H1 (cell line): ENCODE measurements around the gene APOL2. TPM values are rescaled to one million over a fixed set of nuclear protein-coding genes. Genes with fewer than 3 reads are reported as not detected.

ENCODE experiments used
- CTCF ChIA-PET: fragments of 300-600 bp; sonication (Branson Sonifier 250); formaldehyde crosslinking; loops from one replicate; lab custom pipeline; 2021; ENCODE audit not compliant: partially characterized antibody; lab: Charles Lee
- POLR2A ChIA-PET: fragments of 300-600 bp; sonication (Branson Sonifier 250); formaldehyde crosslinking; loops from one replicate; lab custom pipeline; 2021; ENCODE audit warnings: inconsistent platforms; ENCODE audit not compliant: partially characterized antibody; lab: Charles Lee
- DNase-seq, 2 experiments: peaks; one replicate each; pipeline versions ENCODE4 v3.0.0 to v3.0.0-alpha.2; 2010 to 2022; ENCODE audit warnings: low spot score in 2 of 2, low read depth in 1 of 2, mixed read lengths in 1 of 2
- FAIRE-seq: peaks from 2 replicates; lab custom pipeline; 2011; peaks lifted over from hg19 to GRCh38; lab: Jason Lieb, UNC
- H2AFZ ChIP-seq: 2 replicates; pipeline ENCODE4 v1.8.1; 2012; ENCODE audit warnings: low read length, inconsistent platforms
- H2AK5ac ChIP-seq: 2 replicates; pipeline ENCODE4 v1.6.1; 2013; ENCODE audit warnings: low read depth, low read length
- H2BK120ac ChIP-seq: replicated peaks from 2 replicates; pipeline ENCODE3; 2013; ENCODE audit warnings: low read depth, low read length, inconsistent platforms
- H2BK12ac ChIP-seq: 2 replicates; pipeline ENCODE4 v1.6.1; 2013; ENCODE audit warnings: low read depth, low read length
- H2BK15ac ChIP-seq: 2 replicates; pipeline ENCODE4 v1.6.1; 2013; ENCODE audit warnings: low read length
- H2BK20ac ChIP-seq: 2 replicates; pipeline ENCODE4 v1.6.1; 2013; ENCODE audit warnings: low read length
- H2BK5ac ChIP-seq: 2 replicates; pipeline ENCODE4 v1.6.1; 2013; ENCODE audit warnings: low read depth, low read length
- H3K14ac ChIP-seq: 2 replicates; pipeline ENCODE4 v1.6.1; 2013; ENCODE audit warnings: inconsistent platforms; ENCODE audit not compliant: insufficient read length
- H3K18ac ChIP-seq: 2 replicates; pipeline ENCODE4 v1.6.1; 2013; ENCODE audit warnings: low read length; ENCODE audit errors: extremely low read depth
- H3K23ac ChIP-seq: 2 replicates; pipeline ENCODE4 v1.6.1; 2013; ENCODE audit warnings: inconsistent platforms; ENCODE audit not compliant: insufficient read length
- H3K23me2 ChIP-seq: 2 replicates; pipeline ENCODE4 v1.6.1; 2013; ENCODE audit warnings: low read depth, low read length
- H3K27ac ChIP-seq: 2 replicates; pipeline ENCODE4 v1.6.1; 2011; ENCODE audit warnings: low read depth, low read length, inconsistent platforms
- H3K27me3 ChIP-seq, 4 experiments: replicated peaks in 1 of 4; 1 replicate in 1 of 4; 2 replicates in 3 of 4; pipeline versions ENCODE4 v1.6.1 to v1.8.1; 2011 to 2013; ENCODE audit warnings: low read length in 3 of 4, mild to moderate bottlenecking in 3 of 4, inconsistent platforms in 2 of 4, mixed read lengths in 2 of 4, moderate library complexity in 1 of 4; ENCODE audit not compliant: control insufficient read depth in 3 of 4, insufficient read depth in 3 of 4; ENCODE audit errors: extremely low read depth in 1 of 4
- H3K36me3 ChIP-seq, 4 experiments: 2 replicates each; pipeline versions ENCODE4 v1.6.1 to v1.8.1; 2011 to 2013; ENCODE audit warnings: mild to moderate bottlenecking in 4 of 4, low read length in 3 of 4, moderate library complexity in 2 of 4, control low read depth in 1 of 4, inconsistent platforms in 1 of 4; ENCODE audit not compliant: insufficient read depth in 4 of 4, control insufficient read depth in 2 of 4
- H3K4ac ChIP-seq: replicated peaks from 2 replicates; pipeline ENCODE3; 2013; ENCODE audit warnings: low read length, low read depth, mixed read lengths, inconsistent platforms; ENCODE audit not compliant: insufficient read length
- H3K4me1 ChIP-seq, 4 experiments: replicated peaks in 1 of 4; 1 replicate in 1 of 4; 2 replicates in 3 of 4; pipeline versions ENCODE4 v1.6.1 to v1.8.1; 2011 to 2013; ENCODE audit warnings: low read length in 3 of 4, inconsistent platforms in 2 of 4, mixed read lengths in 1 of 4; ENCODE audit not compliant: insufficient read depth in 4 of 4, control insufficient read depth in 3 of 4
- H3K4me2 ChIP-seq, 2 experiments: 2 replicates each; pipeline versions ENCODE4 v1.6.1 to v1.8.1; 2011 to 2013; ENCODE audit warnings: low read depth in 2 of 2, low read length in 2 of 2, control low read depth in 1 of 2, inconsistent platforms in 1 of 2, mild to moderate bottlenecking in 1 of 2; ENCODE audit not compliant: insufficient read depth in 1 of 2
- H3K4me3 ChIP-seq, 4 experiments: fragments of 200-600, 300-600 bp in 1 of 4; sonication (generic), shearing (Covaris generic), sonication (Bioruptor Twin) in 1 of 4; 2 replicates each; pipeline versions ENCODE4 v1.5.1 to v1.8.1; 2011 to 2016; ENCODE audit warnings: low read length in 4 of 4, low read depth in 3 of 4, control low read depth in 2 of 4, inconsistent platforms in 2 of 4, mild to moderate bottlenecking in 2 of 4, mixed read lengths in 1 of 4, moderate library complexity in 1 of 4; ENCODE audit not compliant: insufficient read depth in 2 of 4; ENCODE audit errors: extremely low read depth in 1 of 4
- H3K56ac ChIP-seq: replicated peaks from 2 replicates; pipeline ENCODE3; 2013; ENCODE audit warnings: low read depth, mild to moderate bottlenecking, mixed read lengths, low read length, inconsistent platforms; ENCODE audit not compliant: insufficient read length
- H3K79me1 ChIP-seq: 2 replicates; pipeline ENCODE4 v1.6.1; 2013; ENCODE audit warnings: low read depth, low read length, control low read depth
- H3K79me2 ChIP-seq, 2 experiments: 2 replicates each; pipeline versions ENCODE4 v1.6.1 to v1.8.1; 2012 to 2013; ENCODE audit warnings: low read length in 2 of 2, mild to moderate bottlenecking in 2 of 2, inconsistent platforms in 1 of 2; ENCODE audit not compliant: insufficient read depth in 2 of 2, control insufficient read depth in 1 of 2
- H3K9ac ChIP-seq, 4 experiments: replicated peaks in 1 of 4; 1 replicate in 1 of 4; 2 replicates in 3 of 4; pipeline versions ENCODE4 v1.6.1 to v1.8.1; 2011 to 2013; ENCODE audit warnings: low read depth in 3 of 4, low read length in 3 of 4, control low read depth in 2 of 4, mild to moderate bottlenecking in 2 of 4, moderate library complexity in 2 of 4, inconsistent platforms in 1 of 4; ENCODE audit errors: extremely low read depth in 1 of 4
- H3K9me3 ChIP-seq, 2 experiments: 2 replicates each; pipeline versions ENCODE4 v1.6.1 to v1.8.1; 2012 to 2013; ENCODE audit warnings: mild to moderate bottlenecking in 2 of 2, moderate library complexity in 2 of 2, control low read depth in 1 of 2, inconsistent platforms in 1 of 2, low read depth in 1 of 2, low read length in 1 of 2, mixed read lengths in 1 of 2; ENCODE audit not compliant: insufficient read depth in 2 of 2
- H4K20me1 ChIP-seq, 2 experiments: replicated peaks in 1 of 2; 2 replicates each; pipeline versions ENCODE3 to v1.8.1; 2011 to 2013; ENCODE audit warnings: inconsistent platforms in 2 of 2, low read length in 2 of 2, mild to moderate bottlenecking in 1 of 2; ENCODE audit not compliant: insufficient read depth in 2 of 2, control insufficient read depth in 1 of 2
- H4K5ac ChIP-seq: 2 replicates; pipeline ENCODE4 v1.6.1; 2013; ENCODE audit warnings: low read length, low read depth, mixed read lengths, inconsistent platforms; ENCODE audit not compliant: insufficient read length
- H4K8ac ChIP-seq: 2 replicates; pipeline ENCODE4 v1.8.0; 2013; ENCODE audit warnings: mild to moderate bottlenecking, moderate library complexity, low read length, inconsistent platforms; ENCODE audit not compliant: insufficient read depth; ENCODE audit errors: extremely low read depth
- H4K91ac ChIP-seq: replicated peaks from 2 replicates; pipeline ENCODE3; 2013; ENCODE audit warnings: low read length, mixed read lengths, inconsistent platforms; ENCODE audit not compliant: insufficient read length
- whole genome bisulfite sequencing, 2 experiments: shearing (Covaris generic) in 1 of 2; methylation state at CpG; one replicate each; pipeline versions ENCODE4 v1.1.6 to v1.1.7; 2013 to 2015; ENCODE audit warnings: low lambda C conversion rate in 2 of 2, mixed read lengths in 2 of 2, inconsistent platforms in 1 of 2, low coverage in 1 of 2, missing lambda C conversion rate in 1 of 2; ENCODE audit not compliant: insufficient replicate concordance in 2 of 2, insufficient coverage in 1 of 2, insufficient read length in 1 of 2; ENCODE audit errors: extremely low coverage in 1 of 2, missing lambda C conversion rate in 1 of 2; 5-methylcytosine and 5-hydroxymethylcytosine counted together
- polyA plus RNA-seq, 7 experiments: library from polyadenylated mRNA; depleted of rRNA in 3 of 7; stranded (reverse) in 5 of 7; unstranded in 2 of 7; fragments of >200 nt in 5 of 7; fragments of 200-250 nt in 2 of 7; gene quantifications; 1 replicate in 5 of 7; 2 replicates in 1 of 7; 4 replicates in 1 of 7; pipeline versions ENCODE4 v1.2.1 to v1.2.3, GENCODE V29; 2011 to 2013; ENCODE audit warnings: missing spikeins in 2 of 7, mixed read lengths in 2 of 7
- total RNA-seq: library from RNA; stranded (reverse); fragmentation: NEBNext Ultra II Directional; extraction: Animal tissue kit (Norgen Biotek cat#: 25700); gene quantifications from 2 replicates; pipeline ENCODE4 v1.2.1, GENCODE V29; 2021

Gene APOL2
- total and polyA plus RNA-seq, 2 of the 8 experiments (the other 6 are each of a cell fraction or from before 2014, with no cell fraction given) = 8.1 to 11.0 TPM

DNA sequence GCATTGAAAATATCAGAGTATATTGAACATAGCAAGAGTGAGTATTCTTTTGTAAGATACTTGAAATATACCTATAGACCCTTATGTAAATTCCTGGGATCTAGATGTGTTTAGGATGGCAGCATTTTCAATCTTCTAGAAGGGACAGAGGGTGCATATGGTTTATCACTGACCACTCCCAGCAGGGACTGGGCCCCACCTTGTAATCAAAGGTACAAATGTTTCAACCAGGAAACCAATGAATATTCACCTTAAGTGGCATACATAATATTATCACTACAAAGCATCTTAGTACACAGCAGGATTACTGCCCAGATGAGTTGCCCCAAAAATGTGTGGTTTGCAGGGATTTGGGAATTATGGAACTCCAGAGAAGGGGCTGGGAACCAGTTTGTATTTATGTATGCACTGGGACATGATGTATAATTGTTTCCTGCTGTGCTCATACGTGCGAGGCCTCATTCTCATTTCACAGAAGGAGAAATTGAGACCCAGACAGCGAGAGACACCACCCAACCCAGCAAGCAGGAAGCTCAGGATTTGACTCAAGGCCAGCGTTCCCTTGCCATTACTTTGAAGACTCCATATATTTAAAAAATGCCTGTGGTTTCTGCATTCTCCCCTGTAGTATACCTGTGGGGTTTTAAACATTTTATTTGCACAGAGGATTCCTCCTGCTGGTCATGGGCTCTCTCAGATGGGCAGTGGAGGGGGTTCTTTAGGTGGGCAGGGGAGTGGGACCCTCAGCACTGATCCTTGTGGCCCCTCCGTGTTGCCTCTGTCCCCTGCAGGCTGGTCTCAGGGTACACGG lies 42.9 kb downstream of the APOL2 start:
- peak overlapping the region; percentile 81; the same call in 1 of the 2 replicates for H2BK15ac ChIP-seq

More for the DNA sequence above, 42.9 kb downstream of the APOL2 start:
- Histone ChIP-seq H2AFZ (no peak overlapping the region), H2BK5ac (no peak overlapping the region), H4K5ac (no peak overlapping the region), H3K9ac (no peak overlapping the region), H3K14ac (no peak overlapping the region), H3K4me3 (0 out of 8 replicates have a peak overlapping the region, but pooled peaks of 1 of the 4 experiments have one; percentile 5), H3K79me2 (no peaks in the 10 kb centered on the region), H3K56ac (no peak overlapping the region), H3K4me2 (peak overlapping the region in 1 of 2 experiments; percentile 34; a peak in 1 of 4 replicates), H3K9me3 (peaks cover 0 to under 1% of the 10 kb centered on the region in 2 experiments; a peak in 1 of 4 replicates), H3K79me1 (no peaks in the 10 kb centered on the region), H3K23ac (no peak overlapping the region), H2BK20ac (no peak overlapping the region), H3K4ac (no peak overlapping the region), H2BK120ac (no peak overlapping the region), H3K36me3 (no peaks in the 10 kb centered on the region), H4K20me1 (no peaks in the 10 kb centered on the region), H2BK12ac (no peak overlapping the region), H3K18ac (0 out of 2 replicates have a peak overlapping the region, but pooled peaks have one; percentile 32), H3K27ac (no peak overlapping the region), H4K91ac (no peak overlapping the region), H3K23me2 (no peaks in the 10 kb centered on the region), H3K4me1 (peaks cover 0 to 11% (median 9%) of the 10 kb centered on the region in 4 experiments; a peak in 6 of 7 replicates), H3K27me3 (no peaks in the 10 kb centered on the region), H2AK5ac (no peak overlapping the region), H4K8ac (no peak overlapping the region)
- 75% methylated on average over 6 of the region's 6 CpGs; no CpG with 5 or more reads in 1 of the 2 experiments for WGBS, 2 experiments
- ChIA-PET CTCF (interaction anchor here (0.8 to 4.1 kb wide), 17 partner anchors 7 to 290 kb away, joined by 3 to 14 read pairs (median 8); no protein-coding TSS in a partner anchor), POLR2A (interaction anchor here (1.0 to 1.3 kb wide), 2 partner anchors 10 to 43 kb away, joined by 3 read pairs; partner anchors contain the start of gene APOL2)
- DNase-seq (no peak), FAIRE-seq (peak; percentile 24)
